Iris pigment epithelial cell (primary cell): ENCODE data around the gene ALDH1L2.

Experiments used
- DNase-seq: peaks from one replicate; pipeline ENCODE4 v3.0.0-alpha.2; 2011; ENCODE audit warnings: low read depth

The ALDH1L2 gene

GRCh38 chr12:105032703-105033357 lies 51.4 kb downstream of the ALDH1L2 start:
- DNase-seq, result peak; percentile 43

GRCh38 chr12:105030820-105031807 lies 53.1 kb downstream of the ALDH1L2 start:
- DNase-seq, result no peak

- no peak for DNase-seq
These were observed 57.8 kb downstream of the ALDH1L2 start for GRCh38 chr12:105026411-105026810.

DNA sequence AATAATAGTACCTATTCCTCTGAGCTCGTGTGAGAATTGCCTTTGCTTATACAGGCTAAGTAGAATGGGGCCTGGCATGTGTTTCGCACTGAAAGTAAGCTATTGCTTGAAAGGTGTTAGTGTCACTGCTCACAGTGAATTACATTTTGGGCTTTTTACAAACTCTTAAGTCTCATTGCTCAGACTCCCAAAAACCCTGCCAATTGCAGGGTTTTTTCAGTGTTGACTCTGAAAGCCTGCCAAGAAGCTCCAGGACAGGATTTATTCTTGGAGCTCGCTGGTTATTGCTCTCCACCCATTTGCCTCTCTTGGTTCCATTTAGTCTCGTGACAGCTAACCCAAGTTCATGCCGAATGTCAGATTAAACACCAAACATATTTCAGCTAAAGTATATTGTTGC lies 58.4 kb downstream of the ALDH1L2 start:
- DNase-seq, result peak; percentile 43

GRCh38 chr12:105024928-105025327 lies 59.3 kb downstream of the ALDH1L2 start:
- no peak for DNase-seq

- DNase-seq, result no peak
These were observed 63.9 kb downstream of the ALDH1L2 start for GRCh38 chr12:105020241-105020962.

- DNase-seq, result no peak
These were observed 65.5 kb downstream of the ALDH1L2 start for GRCh38 chr12:105018776-105019175.

- no peak for DNase-seq
These were observed 66.2 kb downstream of the ALDH1L2 start for GRCh38 chr12:105018012-105018411.

DNA sequence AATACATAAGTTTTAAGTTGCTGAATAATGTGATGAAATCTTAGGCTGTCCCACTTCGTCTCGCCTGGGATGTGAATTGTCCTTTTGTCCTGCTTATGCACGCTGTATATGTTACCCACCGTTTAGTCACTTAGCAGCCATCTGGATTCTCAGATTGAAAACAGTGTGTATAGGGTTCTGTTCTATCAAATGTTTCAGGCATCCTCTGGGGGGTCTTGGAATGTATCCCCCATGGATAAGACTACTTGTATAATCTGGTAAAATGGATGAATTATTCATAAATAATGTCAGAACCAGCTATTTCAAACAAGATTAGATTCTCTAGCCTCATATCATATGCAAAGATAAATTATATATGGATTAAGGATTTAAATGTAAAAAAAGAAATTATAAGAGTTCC lies 68.7 kb downstream of the ALDH1L2 start:
- DNase-seq, result no peak

DNA sequence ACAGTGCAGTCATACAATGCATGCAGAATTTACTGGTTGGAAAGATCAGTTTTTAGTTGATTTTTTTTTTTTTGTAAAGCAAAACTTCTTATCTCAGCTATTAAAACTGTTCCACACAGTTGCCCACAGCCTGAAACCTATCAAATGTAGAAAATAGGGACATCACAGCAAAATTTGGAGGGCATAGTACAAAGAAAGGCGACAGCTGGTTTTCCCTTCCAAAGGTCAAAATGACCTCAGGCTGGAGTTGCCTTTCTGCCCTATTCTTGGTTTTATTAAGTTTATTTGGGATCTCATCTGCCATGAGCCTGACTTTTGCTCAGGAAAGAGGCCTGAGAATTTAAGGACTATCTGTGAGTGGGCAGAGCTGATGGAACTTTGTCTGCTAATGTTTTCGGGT lies 69.7 kb downstream of the ALDH1L2 start:
- no peak for DNase-seq

GRCh38 chr12:105013892-105014291 lies 70.4 kb downstream of the ALDH1L2 start:
- peak; percentile 42 for DNase-seq

DNA sequence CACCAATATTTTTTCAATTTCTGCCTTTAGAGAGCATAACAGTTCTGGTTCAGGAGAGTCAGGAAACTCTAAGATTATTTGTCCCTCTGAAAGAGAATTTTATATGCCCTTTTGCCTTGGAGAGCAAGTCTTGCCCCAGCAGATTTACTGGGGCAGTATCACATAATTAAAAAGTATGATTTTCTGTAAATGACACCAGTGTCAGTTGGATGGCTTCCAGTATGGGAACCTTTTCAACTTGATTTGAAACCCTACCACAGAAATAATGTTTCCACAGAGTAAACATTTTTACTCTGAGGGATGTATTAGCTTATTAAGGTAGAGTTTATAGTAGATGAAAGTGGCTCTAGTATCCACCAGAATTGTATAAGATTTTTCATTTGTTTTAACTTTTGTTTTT lies 82.8 kb downstream of the ALDH1L2 start:
- no peak for DNase-seq

GRCh38 chr12:104999347-104999685 lies 84.9 kb downstream of the ALDH1L2 start:
- no peak for DNase-seq

- no peak for DNase-seq
These were observed 85.6 kb downstream of the ALDH1L2 start for GRCh38 chr12:104998423-104999346.

- no peak for DNase-seq
These were observed 86.7 kb downstream of the ALDH1L2 start for GRCh38 chr12:104997541-104997940.

- no peak for DNase-seq
These were observed 89.9 kb downstream of the ALDH1L2 start for GRCh38 chr12:104994336-104994735.

- no peak for DNase-seq
These were observed 92.6 kb downstream of the ALDH1L2 start for GRCh38 chr12:104991565-104992128.

DNA sequence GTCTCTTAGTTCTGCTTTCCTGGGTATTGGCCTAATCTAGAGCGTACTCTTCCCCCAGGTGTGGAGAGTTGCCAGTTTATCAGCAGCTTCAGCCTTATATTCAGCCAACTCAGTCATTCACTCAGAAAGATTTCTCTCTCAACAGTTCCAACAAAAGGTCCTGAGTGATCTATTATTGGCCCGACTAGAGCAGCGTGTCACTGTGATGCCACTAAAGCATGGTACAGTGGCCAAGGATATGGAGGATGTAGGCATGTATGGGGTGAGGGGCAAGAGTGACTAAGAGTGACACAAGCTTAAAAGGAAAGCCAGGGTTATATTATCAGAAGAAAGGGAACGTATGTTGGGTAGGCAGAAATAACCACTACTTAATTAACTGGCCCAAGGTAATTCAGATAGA lies 93.3 kb downstream of the ALDH1L2 start:
- no peak for DNase-seq

DNA sequence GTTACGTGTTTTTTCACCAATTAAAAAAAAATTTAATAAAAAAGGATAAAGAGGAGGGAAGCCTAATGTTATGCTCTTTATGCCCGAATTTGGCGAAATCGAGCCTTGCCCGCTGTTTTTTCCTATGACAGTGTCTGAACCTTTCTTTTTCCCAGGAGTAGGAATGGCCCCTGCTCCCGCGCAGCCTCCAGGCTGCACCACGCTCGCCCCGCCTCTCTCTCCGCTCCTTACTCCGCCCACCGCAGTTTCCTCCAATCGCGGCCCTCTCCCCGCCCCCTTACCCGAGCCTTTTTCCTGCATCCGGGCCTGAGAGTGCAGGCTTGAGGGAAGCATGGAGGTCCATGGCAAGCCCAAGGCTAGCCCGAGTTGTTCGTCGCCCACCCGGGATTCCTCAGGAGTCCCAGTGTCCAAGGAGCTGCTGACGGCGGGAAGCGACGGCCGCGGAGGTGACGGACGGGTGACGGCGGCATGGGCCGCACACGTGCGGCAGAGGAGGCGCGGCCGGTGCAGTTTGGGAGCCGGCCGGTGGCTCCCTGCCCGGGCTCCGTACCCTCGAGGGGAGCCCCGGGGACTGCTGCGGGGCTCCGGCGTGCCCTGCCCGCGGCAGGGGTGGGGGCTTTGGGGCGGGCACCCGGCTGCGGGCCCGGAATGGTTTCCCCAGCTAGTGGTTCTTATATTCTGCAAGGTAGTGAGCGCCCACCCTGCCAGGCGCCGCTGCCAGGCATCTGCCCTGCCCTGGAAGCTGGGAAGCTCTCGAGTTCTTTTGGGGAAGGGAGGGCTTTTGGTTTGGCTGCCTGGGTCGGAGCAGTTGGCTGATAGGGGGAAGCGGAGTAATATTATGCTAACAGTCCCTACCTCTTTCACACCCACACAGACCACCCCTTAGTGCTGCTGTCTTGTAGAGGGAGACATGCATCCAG lies 98.0 kb downstream of the ALDH1L2 start, which contains the start of gene NOPCHAP1:
NOPCHAP1 (plus strand) TSS at position 295 of the 920 bp plus-strand sequence; CDS start at position 332, 37 bp downstream.
- DNase-seq, result peak; percentile 82

DNA sequence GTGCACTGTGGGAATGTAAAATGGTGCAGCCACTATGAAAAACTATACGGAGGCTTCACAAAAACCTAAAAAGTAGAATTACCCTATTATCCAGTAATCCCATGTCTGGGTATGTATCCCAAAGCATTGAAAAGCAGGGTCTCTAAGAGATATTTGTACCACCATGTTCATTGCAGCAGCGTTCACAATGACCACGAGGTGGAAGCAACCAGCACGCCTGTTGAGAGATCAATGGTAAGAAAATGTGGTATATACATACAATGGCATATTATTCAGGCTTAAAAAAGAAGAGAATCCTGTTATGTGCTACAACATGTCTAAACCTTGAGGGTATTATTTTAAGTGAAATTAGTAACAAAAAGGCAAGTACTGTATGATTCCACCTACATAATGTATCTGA lies 99.1 kb downstream of the ALDH1L2 start:
- no peak for DNase-seq
